Activated naive CD4-positive, alpha-beta T cell treated with anti-CD3 and anti-CD28 coated beads, Interleukin-2, amount 50 U/mL, for 72 hours (primary cell): ENCODE data around the gene ATXN7L1. TPM values are rescaled to one million over a fixed set of nuclear protein-coding genes. Genes with fewer than 3 reads are reported as not detected.

Experiments
- ATAC-seq, 2 donors: fragments of 150-1000 bp; cut with Tn5 transposase; 2 replicates each; pipeline ENCODE4 v1.10.0; 2021; ENCODE audit warnings: mild to moderate bottlenecking in 2 of 2, moderate library complexity in 2 of 2
- DNase-seq, 2 donors: peaks; one replicate each; pipeline ENCODE4 v3.0.0; 2021 to 2022; ENCODE audit warnings: low spot score in 2 of 2
- H3K27ac Mint-ChIP-seq, 2 donors: one replicate each; pipeline ENCODE4 v1.8.0; 2022; ENCODE audit warnings: mild to moderate bottlenecking in 2 of 2, mixed read lengths in 2 of 2
- H3K36me3 Mint-ChIP-seq, 2 donors: one replicate each; pipeline ENCODE4 v1.8.0; 2022; ENCODE audit warnings: mixed read lengths in 2 of 2
- H3K9me3 Mint-ChIP-seq, 2 donors: one replicate each; pipeline ENCODE4 v1.8.0; 2022; ENCODE audit warnings: mixed read lengths in 2 of 2
- total RNA-seq, 2 donors: library from RNA; stranded (reverse); gene quantifications; one replicate each; pipeline ENCODE4 v1.2.3, GENCODE V29; 2022

The ATXN7L1 gene
- total RNA-seq, 2 donors from 2014 or later: 7.3 to 10.8 TPM

GRCh38 chr7:105766421-105767073 is 109.9 kb downstream of the ATXN7L1 start:
- Mint-ChIP-seq H3K27ac (peak overlapping the region in 1 of 2 donors; percentile 80), H3K36me3 (peaks cover 0 to 4% of the 10 kb centered on the region in 2 donors), H3K9me3 (no peaks in the 10 kb centered on the region)
- ATAC-seq (peak; percentile 72 to 76), DNase-seq (no peak)

DNA sequence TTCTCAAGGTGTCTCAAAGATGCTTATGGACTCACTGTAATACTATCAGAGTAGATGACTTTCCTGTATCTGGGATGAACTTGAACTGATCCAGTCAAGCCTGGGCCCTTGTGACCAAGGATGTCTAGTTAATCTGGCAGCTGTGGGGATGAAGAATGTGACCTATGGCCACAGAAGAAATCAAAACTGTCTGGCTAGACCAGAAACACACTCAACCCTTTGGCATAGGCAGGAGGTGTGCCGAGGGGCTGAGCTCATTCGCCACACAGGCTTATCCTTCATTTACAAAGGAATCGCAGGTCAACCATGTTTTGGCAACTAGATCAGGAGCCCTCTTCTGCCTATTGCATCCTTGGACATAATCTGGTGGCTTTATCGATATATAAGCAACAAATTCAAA is 110.6 kb downstream of the ATXN7L1 start:
- H3K36me3 Mint-ChIP-seq: peaks cover 0 to 4% of the 10 kb centered on the region in 2 donors
- ATAC-seq: no peak
- no peaks in the 10 kb centered on the region for H3K9me3 Mint-ChIP-seq
- peak overlapping the region in 1 of 2 donors; percentile 80 for H3K27ac Mint-ChIP-seq
- no peak for DNase-seq

- DNase-seq (no peak), ATAC-seq (no peak)
- Mint-ChIP-seq H3K36me3 (peaks cover 0 to 4% of the 10 kb centered on the region in 2 donors), H3K9me3 (no peaks in the 10 kb centered on the region), H3K27ac (no peak overlapping the region)
Measured at GRCh38 chr7:105764506-105764905, 111.9 kb downstream of the ATXN7L1 start.

GRCh38 chr7:105760551-105761447 is 115.6 kb downstream of the ATXN7L1 start:
- DNase-seq: no peak
- no peaks in the 10 kb centered on the region for H3K36me3 Mint-ChIP-seq
- H3K27ac Mint-ChIP-seq: peak overlapping the region in 1 of 2 donors; percentile 74
- peak; percentile 41 to 84 for ATAC-seq
- no peaks in the 10 kb centered on the region for H3K9me3 Mint-ChIP-seq

GRCh38 chr7:105759670-105760550 is 116.5 kb downstream of the ATXN7L1 start:
- ATAC-seq: peak in 1 of 2 donors; percentile 13
- Mint-ChIP-seq H3K9me3 (no peaks in the 10 kb centered on the region), H3K36me3 (no peaks in the 10 kb centered on the region), H3K27ac (peak overlapping the region in 1 of 2 donors; percentile 74)
- no peak for DNase-seq

GRCh38 chr7:105756367-105756766 is 120.0 kb downstream of the ATXN7L1 start:
- no peak for DNase-seq
- ATAC-seq: no peak
- no peak overlapping the region for H3K27ac Mint-ChIP-seq
- H3K9me3 Mint-ChIP-seq: no peaks in the 10 kb centered on the region
- no peaks in the 10 kb centered on the region for H3K36me3 Mint-ChIP-seq

DNA sequence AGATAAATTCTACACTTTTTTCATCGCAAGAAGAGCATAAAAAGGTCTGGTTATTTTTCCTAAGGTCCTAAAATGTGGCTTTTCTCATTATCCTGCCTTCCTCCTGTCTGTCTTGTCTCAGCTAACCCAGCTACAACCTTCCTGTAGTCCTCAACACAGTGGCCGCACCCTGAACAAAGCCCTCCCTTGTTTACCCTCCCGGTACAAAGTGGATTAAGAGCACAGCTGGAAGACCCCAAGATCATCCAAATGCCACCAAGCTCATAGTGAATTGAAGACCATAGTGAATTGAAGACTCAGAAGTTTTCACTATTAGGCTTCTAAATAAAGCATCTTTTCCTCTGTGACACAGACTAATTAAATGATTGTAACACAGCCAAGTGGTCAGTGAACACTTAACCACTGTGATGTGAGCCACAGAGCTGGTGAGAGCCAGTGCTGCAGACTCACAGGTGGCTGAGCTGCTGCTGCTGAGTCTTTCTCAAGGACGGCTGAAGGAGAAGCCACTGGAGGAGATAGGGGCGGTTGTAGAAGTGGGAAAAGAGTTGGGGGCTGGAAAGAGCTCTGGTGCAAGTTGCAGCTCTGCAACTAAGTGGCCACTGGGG is 123.6 kb downstream of the ATXN7L1 start:
- ATAC-seq: no peak
- Mint-ChIP-seq H3K36me3 (no peaks in the 10 kb centered on the region), H3K27ac (no peak overlapping the region), H3K9me3 (no peaks in the 10 kb centered on the region)
- no peak for DNase-seq

DNA sequence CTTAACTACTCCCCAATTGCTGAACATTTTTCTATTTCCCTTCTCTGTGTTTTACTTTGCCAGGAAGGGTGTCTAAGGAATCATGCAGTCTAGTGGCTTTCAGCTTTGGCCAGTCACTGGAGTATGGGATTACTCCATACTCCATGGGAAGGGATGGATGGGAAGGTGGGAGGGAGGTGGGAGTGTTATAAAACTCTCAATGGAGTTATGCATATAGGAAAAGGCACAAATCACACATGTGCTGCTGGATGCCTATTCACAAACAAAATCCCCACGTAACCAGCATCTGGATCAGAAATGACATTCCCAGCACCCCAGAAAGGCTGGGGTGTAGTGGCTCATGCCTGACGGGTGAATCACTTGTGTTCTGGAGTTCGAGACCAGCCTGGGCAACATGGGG is 125.3 kb downstream of the ATXN7L1 start:
- Mint-ChIP-seq H3K9me3 (no peaks in the 10 kb centered on the region), H3K27ac (no peak overlapping the region), H3K36me3 (no peaks in the 10 kb centered on the region)
- DNase-seq: no peak
- no peak for ATAC-seq

GRCh38 chr7:105748701-105749100 is 127.7 kb downstream of the ATXN7L1 start:
- H3K27ac Mint-ChIP-seq: no peak overlapping the region
- ATAC-seq (no peak), DNase-seq (no peak)
- no peaks in the 10 kb centered on the region for H3K36me3 Mint-ChIP-seq
- H3K9me3 Mint-ChIP-seq: no peaks in the 10 kb centered on the region

DNA sequence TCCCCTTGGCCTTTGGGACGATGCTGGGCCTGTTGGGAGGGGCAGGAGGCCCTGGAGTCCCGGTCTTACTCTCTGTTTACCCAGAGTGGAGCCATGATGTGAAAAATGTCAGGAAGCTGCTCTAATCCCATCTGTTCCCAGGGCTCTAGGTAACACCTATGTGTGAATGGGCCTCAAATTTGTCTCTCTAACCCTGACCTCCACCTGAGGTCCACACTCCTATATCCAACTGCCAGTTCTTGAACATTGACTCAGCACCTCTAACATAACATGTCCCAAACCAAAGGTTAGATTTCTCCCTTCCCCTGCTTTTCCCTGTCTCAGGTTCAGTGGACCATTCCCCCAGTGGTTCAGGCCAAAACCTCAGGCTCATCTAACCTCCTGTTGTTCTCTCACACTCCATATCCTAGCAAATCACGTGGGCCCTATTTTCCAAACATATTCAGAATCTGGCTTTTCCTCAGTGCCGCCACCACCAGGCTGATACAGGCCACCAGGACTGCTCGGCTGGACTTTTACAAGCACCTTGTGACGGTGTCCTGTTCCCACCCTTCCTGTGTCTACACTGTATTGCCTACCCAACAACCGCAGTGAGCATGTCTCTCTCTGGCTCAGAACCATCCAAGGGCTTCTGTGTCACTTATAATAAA is 130.6 kb downstream of the ATXN7L1 start:
- ATAC-seq (no peak), DNase-seq (no peak)
- Mint-ChIP-seq H3K27ac (peak overlapping the region in 1 of 2 donors; percentile 76), H3K9me3 (no peaks in the 10 kb centered on the region), H3K36me3 (no peaks in the 10 kb centered on the region)

GRCh38 chr7:105744258-105744657 is 132.1 kb downstream of the ATXN7L1 start:
- DNase-seq (no peak), ATAC-seq (no peak)
- Mint-ChIP-seq H3K36me3 (no peaks in the 10 kb centered on the region), H3K27ac (no peak overlapping the region), H3K9me3 (no peaks in the 10 kb centered on the region)

GRCh38 chr7:105743351-105744090 is 132.9 kb downstream of the ATXN7L1 start:
- Mint-ChIP-seq H3K9me3 (no peaks in the 10 kb centered on the region), H3K27ac (no peak overlapping the region), H3K36me3 (no peaks in the 10 kb centered on the region)
- DNase-seq (no peak), ATAC-seq (peak in 1 of 2 donors; percentile 22)

GRCh38 chr7:105742787-105743186 is 133.6 kb downstream of the ATXN7L1 start:
- no peaks in the 10 kb centered on the region for H3K36me3 Mint-ChIP-seq
- DNase-seq: no peak
- no peak overlapping the region for H3K27ac Mint-ChIP-seq
- no peaks in the 10 kb centered on the region for H3K9me3 Mint-ChIP-seq
- no peak for ATAC-seq

- H3K36me3 Mint-ChIP-seq: no peaks in the 10 kb centered on the region
- H3K9me3 Mint-ChIP-seq: no peaks in the 10 kb centered on the region
- ATAC-seq (no peak), DNase-seq (no peak)
- H3K27ac Mint-ChIP-seq: no peak overlapping the region
Measured at GRCh38 chr7:105741982-105742381, 134.4 kb downstream of the ATXN7L1 start.

DNA sequence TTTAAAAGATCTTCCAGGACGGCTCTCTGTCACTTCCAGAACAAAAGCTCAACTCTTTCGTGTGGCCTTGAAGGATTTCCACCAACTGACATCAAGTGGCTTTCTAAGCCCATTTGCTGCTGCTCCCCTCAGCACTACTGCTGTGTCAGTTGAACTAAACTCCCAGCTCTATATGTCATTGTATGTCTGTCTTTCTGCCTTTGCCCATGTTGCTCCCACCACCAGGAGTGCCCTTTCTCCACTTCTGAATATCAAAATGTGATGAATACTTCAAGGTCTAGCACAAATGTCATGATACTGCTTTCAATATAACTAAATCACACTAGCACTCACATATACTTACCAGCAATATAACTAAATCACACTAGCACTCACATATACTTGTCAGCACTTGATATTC is 138.3 kb downstream of the ATXN7L1 start:
- no peak for DNase-seq
- no peak for ATAC-seq
- H3K27ac Mint-ChIP-seq: no peak overlapping the region
- H3K9me3 Mint-ChIP-seq: no peaks in the 10 kb centered on the region
- H3K36me3 Mint-ChIP-seq: no peaks in the 10 kb centered on the region
